HEK293 (cell line): ENCODE results near the gene SLK.

ENCODE experiments used
- MYNN ChIP-seq: fragments of 450-650 bp; formaldehyde crosslinking; IDR thresholded peaks from 2 replicates; pipeline ENCODE4 v1.5.1; 2016; ENCODE audit warnings: missing biosample characterization, missing genetic modification characterization, borderline replicate concordance
- SETDB1 ChIP-seq: IDR thresholded peaks from one replicate; pipeline ENCODE4 v1.6.1; 2017; ENCODE audit warnings: mild to moderate bottlenecking, low read length, moderate library complexity, mixed read lengths; ENCODE audit not compliant: insufficient read length
- SP2 ChIP-seq: fragments of 450-650 bp; formaldehyde crosslinking; IDR thresholded peaks from 2 replicates; pipeline ENCODE4 v1.5.1; 2016; ENCODE audit warnings: missing biosample characterization, missing genetic modification characterization
- YY1 ChIP-seq: fragments of 450-650 bp; formaldehyde crosslinking; IDR thresholded peaks from 2 replicates; pipeline ENCODE4 v1.5.1; 2018; ENCODE audit warnings: missing biosample characterization, missing genetic modification characterization
- ZBTB20 ChIP-seq: fragments of 450-650 bp; formaldehyde crosslinking; IDR thresholded peaks from 2 replicates; pipeline ENCODE4 v1.5.1; 2016; ENCODE audit warnings: missing biosample characterization, missing genetic modification characterization
- ZFP41 ChIP-seq: fragments of 450-650 bp; formaldehyde crosslinking; IDR thresholded peaks from 2 replicates; pipeline ENCODE4 v1.5.1; 2016; ENCODE audit warnings: missing biosample characterization, missing genetic modification characterization, borderline replicate concordance
- ZNF132 ChIP-seq: fragments of 450-650 bp; formaldehyde crosslinking; IDR thresholded peaks from 2 replicates; pipeline ENCODE4 v1.5.1; 2017; ENCODE audit warnings: missing biosample characterization, missing genetic modification characterization, borderline replicate concordance
- ZNF23 ChIP-seq: fragments of 450-650 bp; formaldehyde crosslinking; IDR thresholded peaks from 2 replicates; pipeline ENCODE4 v1.5.1; 2016; ENCODE audit warnings: missing biosample characterization, missing genetic modification characterization, borderline replicate concordance
- ZNF24 ChIP-seq: fragments of 450-650 bp; formaldehyde crosslinking; IDR thresholded peaks from 2 replicates; pipeline ENCODE4 v1.5.1; 2016; ENCODE audit warnings: missing biosample characterization, missing genetic modification characterization
- ZNF266 ChIP-seq: fragments of 450-650 bp; formaldehyde crosslinking; IDR thresholded peaks from 2 replicates; pipeline ENCODE4 v1.5.1; 2016; ENCODE audit warnings: missing biosample characterization, missing genetic modification characterization, low read depth
- ZNF561 ChIP-seq: fragments of 450-650 bp; IDR thresholded peaks from 2 replicates; pipeline ENCODE4 v1.5.1; 2018; ENCODE audit warnings: missing biosample characterization, missing genetic modification characterization, borderline replicate concordance
- TF ChIP-seq, protein P1 (sequence below): fragments of 450-650 bp; formaldehyde crosslinking; IDR thresholded peaks from 2 replicates; pipeline ENCODE4 v1.5.1; 2016; ENCODE audit warnings: missing biosample characterization, missing genetic modification characterization
- TF ChIP-seq, protein P2 (sequence below): fragments of 450-650 bp; formaldehyde crosslinking; IDR thresholded peaks from 2 replicates; pipeline ENCODE4 v1.5.1; 2016; ENCODE audit warnings: missing biosample characterization, missing genetic modification characterization, low read depth

DNA sequence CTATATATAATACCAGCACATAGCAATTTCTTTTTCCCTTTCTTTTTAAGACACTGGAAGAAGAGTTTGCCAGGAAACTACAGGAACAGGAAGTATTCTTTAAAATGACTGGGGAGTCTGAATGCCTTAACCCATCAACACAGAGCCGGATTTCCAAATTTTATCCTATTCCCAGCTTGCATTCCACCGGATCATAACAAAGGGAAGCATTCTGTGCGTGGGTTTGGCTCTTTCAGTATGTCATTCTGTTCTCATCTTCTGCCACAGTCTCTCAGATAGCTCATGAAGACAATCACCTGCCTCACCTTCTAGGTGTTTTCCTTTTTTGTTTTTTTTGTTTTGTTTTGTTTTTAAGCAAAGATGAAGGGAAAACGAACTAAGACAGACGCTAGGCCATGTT, 58.6 kb downstream of the SLK start:
- no peak for TF ChIP-seq ZNF132 (tag by site-specific recombination)
- no peak for TF ChIP-seq SP2 (tag by site-specific recombination)
- TF ChIP-seq ZFP41 (tag by site-specific recombination): no peak
- TF ChIP-seq ZNF24 (tag by site-specific recombination): no peak
- TF ChIP-seq, protein P1, sequence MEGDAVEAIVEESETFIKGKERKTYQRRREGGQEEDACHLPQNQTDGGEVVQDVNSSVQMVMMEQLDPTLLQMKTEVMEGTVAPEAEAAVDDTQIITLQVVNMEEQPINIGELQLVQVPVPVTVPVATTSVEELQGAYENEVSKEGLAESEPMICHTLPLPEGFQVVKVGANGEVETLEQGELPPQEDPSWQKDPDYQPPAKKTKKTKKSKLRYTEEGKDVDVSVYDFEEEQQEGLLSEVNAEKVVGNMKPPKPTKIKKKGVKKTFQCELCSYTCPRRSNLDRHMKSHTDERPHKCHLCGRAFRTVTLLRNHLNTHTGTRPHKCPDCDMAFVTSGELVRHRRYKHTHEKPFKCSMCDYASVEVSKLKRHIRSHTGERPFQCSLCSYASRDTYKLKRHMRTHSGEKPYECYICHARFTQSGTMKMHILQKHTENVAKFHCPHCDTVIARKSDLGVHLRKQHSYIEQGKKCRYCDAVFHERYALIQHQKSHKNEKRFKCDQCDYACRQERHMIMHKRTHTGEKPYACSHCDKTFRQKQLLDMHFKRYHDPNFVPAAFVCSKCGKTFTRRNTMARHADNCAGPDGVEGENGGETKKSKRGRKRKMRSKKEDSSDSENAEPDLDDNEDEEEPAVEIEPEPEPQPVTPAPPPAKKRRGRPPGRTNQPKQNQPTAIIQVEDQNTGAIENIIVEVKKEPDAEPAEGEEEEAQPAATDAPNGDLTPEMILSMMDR: no peak
- TF ChIP-seq, protein P2, sequence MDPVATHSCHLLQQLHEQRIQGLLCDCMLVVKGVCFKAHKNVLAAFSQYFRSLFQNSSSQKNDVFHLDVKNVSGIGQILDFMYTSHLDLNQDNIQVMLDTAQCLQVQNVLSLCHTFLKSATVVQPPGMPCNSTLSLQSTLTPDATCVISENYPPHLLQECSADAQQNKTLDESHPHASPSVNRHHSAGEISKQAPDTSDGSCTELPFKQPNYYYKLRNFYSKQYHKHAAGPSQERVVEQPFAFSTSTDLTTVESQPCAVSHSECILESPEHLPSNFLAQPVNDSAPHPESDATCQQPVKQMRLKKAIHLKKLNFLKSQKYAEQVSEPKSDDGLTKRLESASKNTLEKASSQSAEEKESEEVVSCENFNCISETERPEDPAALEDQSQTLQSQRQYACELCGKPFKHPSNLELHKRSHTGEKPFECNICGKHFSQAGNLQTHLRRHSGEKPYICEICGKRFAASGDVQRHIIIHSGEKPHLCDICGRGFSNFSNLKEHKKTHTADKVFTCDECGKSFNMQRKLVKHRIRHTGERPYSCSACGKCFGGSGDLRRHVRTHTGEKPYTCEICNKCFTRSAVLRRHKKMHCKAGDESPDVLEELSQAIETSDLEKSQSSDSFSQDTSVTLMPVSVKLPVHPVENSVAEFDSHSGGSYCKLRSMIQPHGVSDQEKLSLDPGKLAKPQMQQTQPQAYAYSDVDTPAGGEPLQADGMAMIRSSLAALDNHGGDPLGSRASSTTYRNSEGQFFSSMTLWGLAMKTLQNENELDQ (tag by site-specific recombination): no peak
- TF ChIP-seq ZNF266: no peak
- no peak for TF ChIP-seq ZNF23
- TF ChIP-seq SETDB1: no peak
- TF ChIP-seq ZBTB20 (tag by site-specific recombination): no peak
- TF ChIP-seq YY1 (tag by site-specific recombination): no peak
- no peak for TF ChIP-seq ZNF561 (tag by site-specific recombination)
- TF ChIP-seq MYNN (tag by site-specific recombination): no peak
